DMS79 treated with DMSO at 0.1 percent for 48 hours (cell line): Measurements from ENCODE around the gene ECE2.
"Not testable (repeated sequence)": the region's sequence is repeated elsewhere in the genome, so short reads cannot be mapped to it uniquely, and the experiment has no call there.

ENCODE experiments used
- DNase-seq: peaks from one replicate; lab custom pipeline; 2025; lab: John Stamatoyannopoulos, UW

ECE2 gene

DNA sequence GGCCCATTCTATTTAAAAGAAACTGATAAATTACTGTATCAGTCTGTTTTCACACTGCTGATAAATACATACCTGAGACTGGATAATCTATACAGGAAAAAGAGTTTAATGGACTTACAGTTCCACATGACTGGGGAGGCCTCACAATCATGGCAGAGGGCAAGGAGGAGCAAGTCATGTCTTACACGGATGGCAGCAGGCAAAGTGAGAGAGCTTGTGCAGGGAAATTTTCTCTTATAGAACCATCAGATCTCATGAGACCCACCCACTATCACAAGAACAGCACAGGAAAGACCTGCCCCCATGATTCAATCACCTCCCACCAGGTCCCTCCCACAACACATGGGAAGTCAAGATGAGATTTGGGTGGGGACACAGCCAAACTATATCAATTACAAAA is 8.6 kb upstream of the ECE2 start:
- DNase-seq, result not testable (repeated sequence)

DNA sequence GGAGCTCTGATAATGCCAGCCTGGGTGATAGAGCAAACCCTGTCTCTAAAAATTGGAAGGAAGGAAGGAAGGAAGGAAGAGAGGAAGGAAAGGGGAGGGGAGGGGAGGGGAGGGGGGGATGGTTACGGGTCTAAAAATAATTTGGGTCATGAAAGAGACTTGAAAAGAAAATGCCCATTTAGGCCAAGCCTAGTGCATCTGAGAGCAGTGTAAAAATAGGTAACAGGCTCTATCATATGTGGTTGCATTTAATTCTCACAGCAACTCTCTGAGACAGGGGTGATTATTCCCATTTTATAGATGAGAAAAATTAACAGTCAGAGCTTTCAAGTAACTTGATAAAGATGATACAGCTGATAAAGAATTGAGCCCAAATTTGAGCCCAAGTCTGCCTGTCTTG is 3.6 kb upstream of the ECE2 start:
- no peak for DNase-seq

DNA sequence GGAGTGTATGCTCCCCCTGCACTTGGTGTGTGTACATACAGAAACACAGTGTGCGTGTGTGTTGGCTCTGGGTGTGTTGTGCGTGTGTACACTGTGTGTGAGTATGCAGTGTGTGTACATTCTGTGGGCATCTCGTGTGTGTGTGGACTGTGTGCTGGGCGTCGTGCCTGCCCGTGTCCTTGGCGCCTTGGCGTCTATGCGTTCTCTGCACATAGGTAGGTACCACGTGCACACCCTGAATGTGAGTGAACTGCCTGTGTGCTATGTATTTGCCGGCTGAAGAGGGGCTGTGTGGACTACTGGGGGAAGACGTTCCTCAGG is 481 bp upstream of the ECE2 start:
- no peak for DNase-seq

DNA sequence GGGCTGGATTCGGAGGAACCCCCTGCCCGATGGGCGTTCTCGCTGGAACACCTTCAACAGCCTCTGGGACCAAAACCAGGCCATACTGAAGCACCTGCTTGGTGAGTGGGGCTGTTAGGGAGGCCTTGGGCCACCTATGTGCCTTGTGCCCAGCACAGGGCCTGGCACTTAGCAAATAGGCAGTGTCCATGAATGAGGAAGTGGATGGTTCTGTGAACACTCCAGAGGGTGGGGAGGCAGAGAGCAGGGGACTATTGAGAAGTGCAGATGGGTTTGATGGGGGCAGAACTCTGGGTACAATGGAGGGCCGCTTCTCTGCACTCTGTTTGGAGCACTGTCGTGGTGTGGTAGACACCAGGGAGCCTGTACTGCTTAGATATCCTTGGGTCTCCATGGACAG is 1.5 kb downstream of the ECE2 start:
- no peak for DNase-seq

DNA sequence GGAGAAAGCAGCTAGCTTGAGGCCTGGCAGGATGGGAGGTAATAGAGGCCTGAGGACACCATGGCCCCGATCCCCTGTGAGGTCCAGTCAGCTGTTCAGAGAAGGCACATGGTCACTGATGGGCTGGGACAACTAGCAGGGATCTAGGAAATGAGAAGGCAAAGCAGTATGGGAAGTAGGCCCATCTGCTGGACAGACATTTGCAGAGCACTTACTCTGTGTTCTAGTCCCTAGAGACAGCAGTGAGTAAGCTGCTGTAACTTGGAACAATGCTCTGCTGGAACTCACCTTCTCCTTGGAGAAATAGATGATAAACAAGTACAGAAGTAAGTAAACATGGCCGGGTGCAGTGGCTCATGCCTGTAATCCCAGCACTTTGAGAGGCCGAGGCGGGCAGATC is 7.1 kb downstream of the ECE2 start:
- no peak for DNase-seq

DNA sequence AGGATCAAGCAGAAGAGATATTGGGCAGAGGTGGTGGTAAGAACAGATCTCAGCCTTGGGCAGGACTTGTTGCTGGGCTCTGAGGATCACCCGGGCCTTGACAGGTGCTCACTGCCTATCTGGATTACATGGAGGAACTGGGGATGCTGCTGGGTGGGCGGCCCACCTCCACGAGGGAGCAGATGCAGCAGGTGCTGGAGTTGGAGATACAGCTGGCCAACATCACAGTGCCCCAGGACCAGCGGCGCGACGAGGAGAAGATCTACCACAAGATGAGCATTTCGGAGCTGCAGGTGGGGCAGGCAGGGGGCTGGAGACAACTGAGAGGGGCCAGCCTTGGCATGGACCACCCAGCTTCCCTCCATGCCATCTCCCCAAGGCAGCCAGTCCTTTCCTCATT is 7.9 kb downstream of the ECE2 start:
- no peak for DNase-seq

DNA sequence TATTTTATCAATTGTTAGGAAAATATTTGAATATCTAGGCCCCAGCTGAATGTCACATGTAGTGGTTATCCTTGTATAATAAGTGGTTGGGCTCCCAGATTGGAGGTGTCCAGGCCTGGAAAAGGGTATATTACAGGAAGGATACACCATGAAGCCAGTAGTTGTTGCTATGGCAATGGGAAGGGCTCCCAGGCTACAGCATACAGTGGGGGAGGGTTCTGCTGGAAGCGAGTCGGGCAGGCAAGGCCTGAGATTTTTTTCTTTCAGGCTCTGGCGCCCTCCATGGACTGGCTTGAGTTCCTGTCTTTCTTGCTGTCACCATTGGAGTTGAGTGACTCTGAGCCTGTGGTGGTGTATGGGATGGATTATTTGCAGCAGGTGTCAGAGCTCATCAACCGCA is 8.9 kb downstream of the ECE2 start:
- peak; percentile 46 for DNase-seq

DNA sequence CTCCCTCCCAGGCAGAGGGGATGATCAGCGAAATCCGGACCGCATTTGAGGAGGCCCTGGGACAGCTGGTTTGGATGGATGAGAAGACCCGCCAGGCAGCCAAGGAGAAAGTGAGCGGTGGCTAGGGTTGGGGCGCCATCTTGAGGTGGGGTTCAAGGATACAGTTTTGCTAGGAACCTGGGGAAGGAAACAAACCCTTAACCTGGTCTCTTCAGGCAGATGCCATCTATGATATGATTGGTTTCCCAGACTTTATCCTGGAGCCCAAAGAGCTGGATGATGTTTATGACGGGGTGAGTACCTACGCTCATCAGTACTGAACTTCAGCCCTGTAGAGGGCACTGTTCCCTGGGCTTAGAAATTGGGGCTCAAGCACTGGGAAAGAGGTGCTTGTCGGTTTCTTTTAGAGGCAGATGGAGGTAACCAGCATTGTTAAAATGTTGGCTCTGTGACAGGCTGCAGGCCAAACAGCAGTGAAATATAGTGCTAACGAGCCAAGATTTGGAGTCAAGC is 13.7 kb downstream of the ECE2 start:
- peak; percentile 42 for DNase-seq

DNA sequence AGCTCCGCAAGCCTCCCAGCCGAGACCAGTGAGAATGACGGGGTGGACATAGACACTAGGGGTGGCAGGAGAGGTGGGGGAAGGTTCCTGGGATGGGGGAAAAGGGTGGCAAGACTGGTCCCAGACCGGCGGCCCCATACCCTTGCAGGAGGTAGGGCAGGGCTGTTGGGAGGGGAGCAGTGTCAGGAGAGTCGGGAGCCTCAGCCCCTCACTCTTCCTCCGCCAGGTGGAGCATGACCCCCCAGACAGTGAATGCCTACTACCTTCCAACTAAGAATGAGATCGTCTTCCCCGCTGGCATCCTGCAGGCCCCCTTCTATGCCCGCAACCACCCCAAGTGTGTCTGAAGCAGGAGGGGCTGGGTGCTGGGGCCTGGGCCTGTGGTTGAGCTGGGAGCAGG is 14.5 kb downstream of the ECE2 start:
- no peak for DNase-seq

DNA sequence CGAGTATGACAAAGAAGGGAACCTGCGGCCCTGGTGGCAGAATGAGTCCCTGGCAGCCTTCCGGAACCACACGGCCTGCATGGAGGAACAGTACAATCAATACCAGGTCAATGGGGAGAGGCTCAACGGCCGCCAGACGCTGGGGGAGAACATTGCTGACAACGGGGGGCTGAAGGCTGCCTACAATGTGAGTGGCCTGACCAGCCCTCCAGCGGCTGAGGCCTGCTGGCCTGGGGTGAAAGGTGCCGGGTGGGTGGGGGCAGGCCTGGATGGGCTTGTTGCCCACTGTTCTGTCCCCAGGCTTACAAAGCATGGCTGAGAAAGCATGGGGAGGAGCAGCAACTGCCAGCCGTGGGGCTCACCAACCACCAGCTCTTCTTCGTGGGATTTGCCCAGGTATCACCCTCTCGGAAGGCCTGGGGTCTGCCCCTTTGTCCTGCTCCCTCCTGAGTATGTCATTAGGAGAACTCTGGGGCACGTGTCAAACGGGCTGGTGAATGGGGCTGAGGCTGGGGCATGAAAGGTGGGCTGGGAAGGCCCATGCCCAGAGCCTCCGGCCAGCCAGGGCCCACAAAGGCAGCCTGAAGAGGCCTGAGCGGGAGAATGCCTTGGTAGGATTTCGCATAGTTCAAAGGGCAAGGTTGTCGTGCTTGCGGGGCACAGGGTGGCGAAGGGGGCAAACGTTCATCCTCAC is 15.4 kb downstream of the ECE2 start:
- DNase-seq, result no peak

DNA sequence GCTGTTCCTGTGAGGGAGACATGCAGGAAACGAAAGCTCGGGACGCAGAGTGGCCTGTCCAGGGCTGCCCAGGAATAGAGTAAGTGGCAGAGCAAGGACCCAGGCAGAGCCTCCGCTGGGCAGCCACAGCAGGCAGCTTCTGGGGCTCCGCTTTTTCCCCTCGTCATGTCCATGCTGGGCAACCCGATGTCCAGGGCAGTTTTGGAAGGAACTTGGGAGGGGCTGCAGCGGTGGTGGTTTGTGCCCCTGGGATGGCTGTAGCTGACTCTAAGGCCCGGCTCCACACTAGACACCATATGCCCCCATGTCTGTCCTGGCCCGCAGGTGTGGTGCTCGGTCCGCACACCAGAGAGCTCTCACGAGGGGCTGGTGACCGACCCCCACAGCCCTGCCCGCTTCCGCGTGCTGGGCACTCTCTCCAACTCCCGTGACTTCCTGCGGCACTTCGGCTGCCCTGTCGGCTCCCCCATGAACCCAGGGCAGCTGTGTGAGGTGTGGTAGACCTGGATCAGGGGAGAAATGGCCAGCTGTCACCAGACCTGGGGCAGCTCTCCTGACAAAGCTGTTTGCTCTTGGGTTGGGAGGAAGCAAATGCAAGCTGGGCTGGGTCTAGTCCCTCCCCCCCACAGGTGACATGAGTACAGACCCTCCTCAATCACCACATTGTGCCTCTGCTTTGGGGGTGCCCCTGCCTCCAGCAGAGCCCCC is 16.1 kb downstream of the ECE2 start:
- DNase-seq, result no peak

DNA sequence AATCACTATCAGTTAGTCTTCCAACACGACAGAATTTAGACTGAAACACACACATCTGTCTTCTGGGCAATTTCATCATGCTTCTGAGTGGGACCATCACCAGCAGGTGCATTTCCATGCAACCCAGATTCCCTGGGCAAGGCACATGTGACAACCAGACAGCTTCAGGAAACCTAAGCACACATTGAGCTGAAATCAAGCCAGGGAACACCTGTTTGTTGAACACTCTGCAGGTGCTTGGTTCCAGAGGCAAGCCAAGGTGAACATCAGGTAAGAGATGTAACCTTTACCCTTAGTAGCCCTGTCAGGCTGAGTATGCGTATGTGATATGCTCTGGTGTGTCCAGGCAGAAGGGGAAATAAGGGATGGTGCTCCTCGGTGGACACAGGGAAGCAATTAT is 19.9 kb downstream of the ECE2 start:
- DNase-seq, result no peak

DNA sequence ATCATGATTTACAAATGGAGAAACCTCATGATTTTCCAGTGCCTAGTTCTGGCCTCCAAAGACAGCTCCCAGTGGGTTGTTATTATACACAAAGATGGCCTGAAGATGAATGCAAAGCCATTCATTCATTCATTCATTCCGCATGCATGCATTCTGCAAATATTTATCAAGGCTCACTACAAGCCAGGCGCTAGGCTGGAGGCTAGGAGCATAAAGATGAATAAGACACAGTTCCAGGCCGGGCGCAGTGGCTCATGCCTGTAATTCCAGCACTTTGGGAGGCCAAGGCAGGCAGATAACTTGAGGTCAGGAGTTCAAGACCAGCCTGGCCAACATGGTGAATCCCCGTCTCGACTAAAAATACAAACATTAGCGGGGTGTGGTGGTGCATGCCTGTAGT is 20.8 kb downstream of the ECE2 start:
- no peak for DNase-seq

DNA sequence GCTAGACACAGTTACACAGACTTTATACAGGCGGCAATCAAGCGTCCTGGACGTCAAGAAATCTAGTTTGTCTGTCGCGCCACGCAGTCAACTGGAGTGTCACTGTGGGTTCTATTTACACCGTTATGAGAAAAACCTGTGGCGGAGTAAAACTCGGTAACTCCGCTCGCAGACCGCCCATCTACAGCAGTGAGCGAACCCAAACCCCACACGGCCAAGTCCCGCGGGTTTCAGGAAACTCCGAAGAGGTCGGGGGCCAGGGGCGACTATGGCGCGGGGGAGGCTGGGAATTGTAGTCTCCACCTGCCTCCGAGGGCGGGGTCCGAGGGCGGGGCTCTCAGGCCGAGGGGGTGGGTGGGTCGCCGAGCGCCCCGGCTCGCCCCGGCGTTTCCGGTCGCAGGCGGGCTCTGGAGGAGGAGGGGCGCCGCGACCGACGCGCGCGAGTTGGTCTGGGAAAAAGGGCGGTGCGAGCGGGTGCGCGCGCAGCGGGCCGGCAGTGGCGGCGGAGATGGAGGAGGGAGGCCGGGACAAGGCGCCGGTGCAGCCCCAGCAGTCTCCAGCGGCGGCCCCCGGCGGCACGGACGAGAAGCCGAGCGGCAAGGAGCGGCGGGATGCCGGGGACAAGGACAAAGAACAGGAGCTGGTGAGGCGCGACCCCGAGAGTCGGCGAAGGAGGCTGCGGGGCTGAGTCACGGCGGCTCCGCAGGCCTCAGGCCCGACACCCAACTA is 23.1 kb downstream of the ECE2 start, which contains the start of gene PSMD2:
TSS of gene PSMD2 (plus strand) at position 483 of the 729 bp plus-strand sequence. CDS start at position 509, 26 bp downstream.
- peak; percentile 95 for DNase-seq

DNA sequence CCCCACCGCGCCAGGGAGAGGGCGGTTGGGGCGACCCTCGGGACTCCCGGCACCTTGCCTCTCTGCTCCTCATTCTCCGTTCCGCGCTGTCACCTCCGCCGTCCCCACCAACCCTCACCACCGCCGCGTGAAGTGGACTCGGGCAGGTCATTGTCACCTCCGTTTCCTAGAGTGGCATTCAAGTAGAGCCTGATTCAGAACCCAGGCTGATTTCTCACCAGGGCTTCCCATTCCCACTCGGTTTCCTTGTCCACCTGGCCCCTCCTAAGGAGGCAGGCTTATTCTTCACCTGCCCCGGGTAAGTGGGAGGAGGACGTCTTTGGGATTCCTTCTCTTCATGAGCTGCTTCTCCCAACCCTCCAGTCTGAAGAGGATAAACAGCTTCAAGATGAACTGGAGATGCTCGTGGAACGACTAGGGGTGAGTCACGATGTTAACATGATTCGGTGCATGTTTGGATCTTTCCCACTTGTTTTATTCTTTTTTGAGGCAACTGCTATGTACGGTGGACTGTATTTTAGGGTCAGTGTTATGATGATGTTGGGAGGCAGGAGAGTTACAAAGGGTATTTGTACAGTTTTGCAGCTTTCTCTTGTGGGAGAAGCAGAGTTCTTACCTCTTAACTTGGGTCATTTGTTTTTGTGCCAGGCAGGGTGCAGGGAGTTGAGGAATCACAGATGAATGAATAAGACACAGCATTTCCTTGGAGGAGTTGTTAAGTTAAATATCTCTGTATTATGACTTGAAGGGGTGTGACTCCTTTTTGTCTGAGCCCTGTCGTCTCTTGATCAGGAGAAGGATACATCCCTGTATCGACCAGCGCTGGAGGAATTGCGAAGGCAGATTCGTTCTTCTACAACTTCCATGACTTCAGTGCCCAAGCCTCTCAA is 23.9 kb downstream of the ECE2 start:
- no peak for DNase-seq

DNA sequence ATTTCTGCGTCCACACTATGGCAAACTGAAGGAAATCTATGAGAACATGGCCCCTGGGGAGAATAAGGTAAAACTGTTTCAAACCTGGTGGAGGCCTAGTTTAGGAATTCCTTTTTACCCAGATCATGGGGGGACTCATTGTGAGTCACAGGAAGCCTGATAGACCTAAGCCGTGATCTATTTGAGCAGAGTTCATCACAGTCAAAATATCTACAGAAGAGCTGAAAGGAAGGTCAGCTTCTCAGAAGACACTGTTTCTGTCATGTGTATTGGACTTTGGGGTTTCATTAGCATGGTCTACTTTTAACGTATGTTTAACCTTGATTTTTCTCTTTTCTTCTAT is 24.5 kb downstream of the ECE2 start:
- no peak for DNase-seq

DNA sequence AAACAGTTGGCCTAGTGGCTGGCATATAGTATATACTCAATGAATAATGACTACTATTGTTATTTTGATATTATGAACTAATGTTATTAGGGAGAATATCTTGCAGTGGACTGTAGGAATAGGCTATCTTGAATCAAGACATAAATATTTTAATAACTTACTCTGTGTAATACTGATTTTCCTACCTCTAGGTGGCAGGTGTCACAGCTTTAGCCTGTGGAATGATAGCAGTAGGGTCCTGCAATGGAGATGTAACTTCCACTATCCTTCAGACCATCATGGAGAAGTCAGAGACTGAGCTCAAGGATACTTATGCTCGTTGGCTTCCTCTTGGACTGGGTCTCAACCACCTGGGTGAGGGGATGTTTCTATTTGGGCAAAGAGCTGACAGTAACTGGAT is 29.8 kb downstream of the ECE2 start:
- no peak for DNase-seq

DNA sequence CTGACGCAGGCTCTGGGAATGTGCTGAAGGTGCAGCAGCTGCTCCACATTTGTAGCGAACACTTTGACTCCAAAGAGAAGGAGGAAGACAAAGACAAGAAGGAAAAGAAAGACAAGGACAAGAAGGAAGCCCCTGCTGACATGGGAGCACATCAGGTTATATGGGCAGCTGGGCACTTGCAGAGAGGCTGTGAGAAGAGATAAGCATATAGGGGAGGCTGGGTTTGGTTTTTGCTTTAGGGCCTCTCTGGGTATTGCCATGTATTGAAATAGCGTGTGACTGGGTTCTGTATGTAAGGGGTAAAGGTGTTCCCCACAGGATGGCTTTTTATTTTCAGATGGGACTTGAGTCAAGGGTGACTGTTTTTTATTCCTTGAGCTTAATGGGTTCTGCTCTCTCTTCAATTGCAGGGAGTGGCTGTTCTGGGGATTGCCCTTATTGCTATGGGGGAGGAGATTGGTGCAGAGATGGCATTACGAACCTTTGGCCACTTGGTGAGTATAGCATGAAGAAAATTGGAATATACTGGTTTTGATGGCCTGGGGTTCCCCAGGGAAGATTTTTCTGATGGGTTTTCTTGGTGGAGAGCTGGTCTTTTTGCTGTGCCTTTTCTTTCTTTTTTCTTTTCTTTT is 30.6 kb downstream of the ECE2 start:
- DNase-seq, result no peak

DNA sequence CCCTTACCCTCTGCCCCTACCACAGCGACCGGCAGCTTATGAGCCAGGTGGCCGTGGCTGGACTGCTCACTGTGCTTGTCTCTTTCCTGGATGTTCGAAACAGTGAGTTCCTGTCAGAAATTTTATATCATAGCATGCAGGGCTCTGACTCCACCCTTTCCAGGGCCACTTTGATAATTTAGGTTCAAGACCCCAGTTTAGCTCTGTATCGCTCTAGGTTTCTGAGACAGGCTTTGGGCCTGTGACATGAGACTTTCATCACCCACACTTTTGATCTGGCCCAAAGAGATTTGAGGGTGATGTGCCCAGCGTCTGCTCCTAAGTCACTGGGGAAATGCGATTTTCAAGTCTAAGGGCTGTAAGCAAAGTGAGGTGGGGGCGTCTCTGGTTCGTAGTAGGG is 32.1 kb downstream of the ECE2 start:
- DNase-seq, result no peak

DNA sequence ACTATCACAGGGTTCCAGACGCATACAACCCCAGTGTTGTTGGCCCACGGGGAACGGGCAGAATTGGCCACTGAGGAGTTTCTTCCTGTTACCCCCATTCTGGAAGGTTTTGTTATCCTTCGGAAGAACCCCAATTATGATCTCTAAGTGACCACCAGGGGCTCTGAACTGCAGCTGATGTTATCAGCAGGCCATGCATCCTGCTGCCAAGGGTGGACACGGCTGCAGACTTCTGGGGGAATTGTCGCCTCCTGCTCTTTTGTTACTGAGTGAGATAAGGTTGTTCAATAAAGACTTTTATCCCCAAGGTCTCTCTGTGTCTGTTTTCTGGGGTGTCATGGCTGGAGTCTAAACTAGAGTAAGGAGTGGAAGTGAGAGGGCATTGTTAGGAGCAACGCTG is 32.9 kb downstream of the ECE2 start:
- no peak for DNase-seq

DNA sequence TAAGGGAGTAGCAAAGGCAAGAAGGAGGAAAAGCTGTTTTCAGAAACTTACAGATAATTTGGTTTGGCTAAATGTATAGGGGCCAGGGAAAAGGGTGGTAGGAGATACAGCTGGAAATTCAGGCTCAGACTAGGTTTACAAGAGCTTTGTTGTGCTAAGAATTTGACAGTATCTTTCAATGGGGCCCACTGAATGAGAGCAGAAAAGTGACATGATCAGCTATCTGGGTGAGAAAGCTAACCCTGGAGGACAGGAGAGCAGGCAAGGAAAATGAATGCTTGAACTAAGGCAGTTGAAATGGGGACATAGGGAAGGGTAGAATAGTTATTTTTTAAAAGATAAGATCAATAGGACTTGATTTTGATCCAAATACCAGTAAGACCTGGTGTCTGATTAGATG is 35.8 kb downstream of the ECE2 start:
- no peak for DNase-seq

DNA sequence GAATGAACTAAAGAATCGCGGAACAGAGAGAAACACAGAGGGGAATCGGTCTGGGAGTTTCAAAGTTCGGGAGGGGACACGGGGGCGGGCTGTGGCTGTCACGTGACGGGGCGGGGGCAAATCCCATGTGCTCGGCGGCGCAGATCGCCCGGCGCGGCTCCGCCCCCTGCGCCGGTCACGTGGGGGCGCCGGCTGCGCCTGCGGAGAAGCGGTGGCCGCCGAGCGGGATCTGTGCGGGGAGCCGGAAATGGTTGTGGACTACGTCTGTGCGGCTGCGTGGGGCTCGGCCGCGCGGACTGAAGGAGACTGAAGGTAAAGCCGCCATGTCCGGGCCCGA is 38.5 kb downstream of the ECE2 start, which contains the start of gene EIF4G1:
TSS of gene EIF4G1 (plus strand) at position 244 of the 337 bp plus-strand sequence. CDS start 1,191 bp downstream, outside the sequence.
- DNase-seq, result peak; percentile 90
